Fibroblast of skin of left quadriceps (primary cell): ENCODE results near the gene COX7A1.
"Not testable (repeated sequence)": the region's sequence is repeated elsewhere in the genome, so short reads cannot be mapped to it uniquely, and the experiment has no call there.

Experiments used
- DNase-seq, 2 experiments: peaks; one replicate each; pipeline ENCODE4 v3.0.0-alpha.2; 2013; ENCODE audit warnings: low read depth in 2 of 2

COX7A1 gene

DNA sequence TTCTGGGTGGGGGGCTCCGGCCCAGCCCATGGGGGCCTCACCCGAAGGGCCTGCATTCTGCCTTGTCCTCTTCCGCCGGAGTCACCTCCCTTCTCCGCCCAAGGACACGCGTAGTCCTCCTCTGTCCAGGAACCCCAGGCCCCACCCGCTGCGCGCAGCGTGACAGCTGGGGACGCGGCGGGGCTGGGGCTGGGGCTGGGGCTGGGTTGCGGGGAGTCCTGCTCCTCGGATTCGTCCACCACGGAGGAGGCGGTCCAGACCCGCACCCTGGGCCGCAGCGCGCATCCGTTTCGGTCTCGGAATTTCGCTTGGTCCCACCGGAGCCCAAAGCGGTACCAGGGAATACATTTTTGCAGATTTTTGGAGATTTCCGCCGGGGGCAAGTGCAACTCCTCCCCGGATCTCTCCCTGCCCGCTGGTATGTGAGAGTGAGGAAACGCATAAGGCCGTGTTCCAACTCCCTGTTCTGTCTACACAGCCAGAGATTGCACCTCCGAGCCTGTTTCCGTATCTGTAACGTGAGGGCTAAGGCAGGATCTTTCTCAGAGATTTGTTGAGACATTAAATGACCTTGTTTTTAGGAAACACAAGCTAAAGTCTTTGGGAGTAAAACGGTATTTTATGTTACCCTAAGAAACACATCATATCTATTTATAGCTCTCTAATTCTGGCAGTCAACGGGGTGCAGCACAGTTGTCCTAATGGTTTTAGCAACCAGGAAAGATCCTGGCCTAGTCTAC lies at the start of gene COX7A1:
COX7A1 (minus strand) TSS at position 96 of the 740 bp plus-strand sequence; CDS start at position 56, 40 bp downstream.
- DNase-seq: no peak

DNA sequence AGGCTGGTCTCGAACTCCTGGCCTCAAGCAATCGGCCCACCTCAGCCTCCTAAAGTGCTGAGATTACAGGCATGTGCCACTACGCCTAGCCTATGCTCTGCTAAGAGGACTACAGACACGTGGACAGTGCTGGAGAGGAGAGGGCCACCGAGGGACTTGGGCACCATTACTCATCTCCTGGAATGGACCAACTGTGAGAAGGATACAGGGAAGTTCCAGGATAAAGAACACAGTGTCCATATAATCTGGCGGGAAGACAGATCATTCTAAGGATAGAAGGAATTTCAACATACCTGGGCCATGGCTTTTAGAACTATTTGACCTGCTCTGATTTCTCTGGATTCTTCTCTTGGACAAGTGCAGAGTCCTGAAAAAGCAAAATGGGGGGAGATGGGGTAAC lies 49.4 kb upstream of the COX7A1 start:
- DNase-seq: no peak

DNA sequence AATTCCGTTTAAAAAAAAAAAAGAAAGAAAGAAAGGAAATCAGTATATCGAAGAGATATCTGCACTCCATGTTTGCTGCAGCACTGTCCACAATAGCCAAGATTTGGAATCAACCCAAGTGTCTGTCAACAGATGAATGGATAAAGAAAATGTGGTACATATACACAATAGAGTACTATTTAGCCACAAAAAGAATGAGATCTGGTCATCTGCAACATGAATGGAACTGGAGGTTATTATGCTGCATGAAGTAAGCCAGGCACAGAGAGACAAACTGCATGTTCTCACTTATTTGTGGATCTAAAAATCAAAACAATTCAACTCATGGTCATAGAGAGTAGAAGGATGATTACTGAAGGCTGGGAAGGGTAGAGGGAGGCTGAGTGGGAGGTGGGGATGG lies 45.9 kb upstream of the COX7A1 start:
- DNase-seq: no peak

DNA sequence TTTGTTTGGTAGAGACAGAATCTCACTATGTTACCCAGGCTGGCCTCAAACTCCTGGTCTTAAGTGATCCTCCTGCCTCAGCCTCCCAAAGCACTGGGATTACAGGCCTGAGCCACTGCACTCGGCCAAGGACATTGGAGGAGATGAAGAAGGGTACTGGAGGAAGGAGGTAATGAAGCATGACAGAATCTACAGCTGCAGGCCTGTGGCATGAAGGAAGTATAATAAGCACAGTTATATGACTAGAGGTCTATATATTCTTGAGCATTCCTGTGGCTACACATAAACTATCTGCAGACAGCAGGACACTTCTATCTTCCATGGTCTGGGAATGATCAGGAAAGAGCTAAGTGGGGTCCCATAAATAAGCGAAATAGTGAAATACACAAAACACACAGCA lies 44.0 kb upstream of the COX7A1 start:
- no peak for DNase-seq

- not testable (repeated sequence) for DNase-seq
Measured at GRCh38 chr19:36186722-36187121, 34.5 kb upstream of the COX7A1 start.

DNA sequence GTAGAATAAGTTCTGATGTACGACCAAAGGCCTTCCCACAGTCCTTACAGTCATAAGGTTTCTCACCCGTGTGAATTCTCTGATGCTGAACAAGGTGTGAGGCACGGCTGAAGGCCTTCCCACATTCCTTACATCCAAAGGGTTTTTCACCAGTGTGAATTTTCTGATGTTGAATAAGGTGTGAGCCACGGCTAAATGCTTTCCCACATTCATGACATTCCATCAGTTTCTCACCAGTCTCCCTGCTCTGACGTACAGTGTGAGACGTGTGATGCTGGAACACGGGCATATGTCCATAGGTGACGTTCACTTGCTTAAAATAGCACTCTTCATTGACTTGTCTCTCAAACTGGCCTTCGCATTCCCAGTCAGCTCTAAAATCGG lies 31.0 kb upstream of the COX7A1 start:
- peak in 1 of 2 experiments; percentile 4 for DNase-seq

DNA sequence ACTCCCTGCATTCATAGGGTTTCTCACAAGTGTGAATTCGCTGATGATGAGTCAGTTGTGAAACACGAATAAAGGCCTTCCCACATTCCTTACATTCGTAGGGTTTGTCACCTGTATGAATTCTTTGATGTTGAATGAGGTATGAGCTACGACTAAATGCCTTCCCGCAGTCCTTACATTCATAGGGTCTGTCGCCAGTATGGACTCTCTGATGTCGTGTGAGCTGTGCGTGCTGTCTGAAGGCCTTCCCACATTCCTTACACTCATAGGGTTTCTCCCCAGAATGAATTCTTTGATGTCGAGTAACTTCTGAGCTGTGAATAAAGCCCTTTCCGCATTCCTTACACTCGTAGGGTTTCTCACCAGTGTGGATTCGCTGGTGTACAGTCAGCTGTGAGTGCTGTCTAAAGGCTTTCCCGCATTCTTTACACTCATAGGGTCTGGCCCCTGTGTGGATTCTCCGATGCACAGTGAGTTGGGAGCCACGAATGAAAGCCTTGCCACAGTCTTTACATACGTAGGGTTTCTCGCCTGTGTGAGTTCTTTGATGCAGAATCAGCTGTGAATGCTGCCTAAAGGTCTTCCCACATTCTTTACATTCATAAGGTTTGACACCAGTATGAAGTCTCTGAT lies 30.5 kb upstream of the COX7A1 start:
- DNase-seq: peak; percentile 44 to 49

- DNase-seq: not testable (repeated sequence)
Measured at GRCh38 chr19:36179077-36179476, 26.8 kb upstream of the COX7A1 start.

DNA sequence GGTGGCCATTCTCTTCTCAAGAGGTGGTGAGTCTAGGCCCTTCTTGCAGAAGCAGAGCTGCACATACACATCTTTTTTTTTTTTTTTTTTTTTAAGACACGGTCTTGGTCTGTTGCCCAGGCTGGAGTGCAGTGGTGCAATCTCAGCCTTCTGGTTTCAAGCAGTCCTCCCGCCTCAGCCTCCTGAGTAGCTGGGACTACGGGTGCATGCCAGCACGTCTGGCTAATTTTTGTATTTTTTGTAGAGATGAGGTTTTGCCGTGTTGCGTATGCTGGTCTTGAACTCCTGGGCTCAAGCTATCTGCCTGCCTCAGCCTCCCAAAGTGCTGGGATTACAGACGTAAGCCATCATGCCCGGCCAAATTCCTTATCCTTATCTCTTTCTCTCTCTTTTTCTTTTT lies 21.6 kb upstream of the COX7A1 start:
- DNase-seq: not testable (repeated sequence)

- DNase-seq: no peak
Measured at GRCh38 chr19:36172852-36173251, 20.6 kb upstream of the COX7A1 start.

DNA sequence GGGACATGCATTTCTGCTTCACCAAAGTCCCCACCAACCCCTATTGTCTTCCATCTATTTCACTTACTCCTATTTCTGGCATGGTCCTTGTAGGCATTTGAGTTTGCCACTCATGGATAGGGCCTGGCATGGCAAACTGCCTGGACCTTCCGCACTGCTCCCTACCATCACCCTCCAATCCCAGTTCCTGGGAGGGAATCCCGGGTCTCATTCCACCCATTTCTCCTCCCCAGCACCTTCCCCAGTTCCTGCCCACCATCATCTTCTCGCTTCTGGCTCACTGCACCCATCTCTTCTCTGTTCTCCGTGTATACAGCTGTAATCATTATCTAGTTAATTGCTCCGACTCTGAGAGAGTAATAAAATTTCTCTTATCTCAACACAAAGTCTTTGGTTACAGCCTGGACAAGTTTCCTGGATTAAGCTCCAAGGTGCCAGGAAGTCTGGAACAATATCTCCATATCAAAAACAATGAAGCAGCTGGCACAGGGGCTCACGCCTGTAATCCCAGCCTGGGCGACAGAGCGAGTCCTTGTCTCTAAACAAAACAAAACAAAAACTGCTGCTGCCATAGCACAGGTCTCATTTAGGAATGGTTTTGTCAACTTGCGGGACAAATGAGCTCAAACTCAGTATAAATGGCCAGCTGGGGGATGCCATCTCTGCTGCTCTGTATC lies 17.0 kb upstream of the COX7A1 start:
- DNase-seq: no peak

DNA sequence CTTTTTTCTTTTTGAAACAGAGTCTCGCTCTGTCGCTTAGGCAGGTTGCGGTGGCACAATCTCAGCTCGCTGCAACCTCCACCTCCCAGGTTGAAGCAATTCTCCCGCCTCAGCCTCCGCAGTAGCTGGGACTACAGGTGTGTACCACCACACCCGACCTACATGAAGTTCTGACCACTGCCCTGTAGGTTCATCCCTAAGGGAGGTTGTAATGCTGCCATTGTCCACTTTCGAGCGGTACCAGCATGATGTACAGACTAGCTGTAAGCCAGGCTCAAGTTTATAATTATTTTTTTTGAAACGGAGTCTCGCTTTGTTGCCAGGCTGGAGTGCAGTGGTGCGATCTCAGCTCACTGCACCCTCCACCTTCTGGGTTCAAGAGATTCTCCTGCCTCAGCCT lies 11.6 kb upstream of the COX7A1 start:
- no peak for DNase-seq

GRCh38 chr19:36160821-36161596 lies 8.8 kb upstream of the COX7A1 start:
- no peak for DNase-seq

- DNase-seq: no peak
Measured at GRCh38 chr19:36153126-36153525, 879 bp upstream of the COX7A1 start.

GRCh38 chr19:36152019-36152351 lies 262 bp downstream of the COX7A1 start:
- no peak for DNase-seq

GRCh38 chr19:36151144-36152018 lies 866 bp downstream of the COX7A1 start:
- no peak for DNase-seq

- DNase-seq: no peak
Measured at GRCh38 chr19:36150586-36150985, 1.7 kb downstream of the COX7A1 start.

GRCh38 chr19:36149673-36150406 lies 2.4 kb downstream of the COX7A1 start:
- DNase-seq: no peak

DNA sequence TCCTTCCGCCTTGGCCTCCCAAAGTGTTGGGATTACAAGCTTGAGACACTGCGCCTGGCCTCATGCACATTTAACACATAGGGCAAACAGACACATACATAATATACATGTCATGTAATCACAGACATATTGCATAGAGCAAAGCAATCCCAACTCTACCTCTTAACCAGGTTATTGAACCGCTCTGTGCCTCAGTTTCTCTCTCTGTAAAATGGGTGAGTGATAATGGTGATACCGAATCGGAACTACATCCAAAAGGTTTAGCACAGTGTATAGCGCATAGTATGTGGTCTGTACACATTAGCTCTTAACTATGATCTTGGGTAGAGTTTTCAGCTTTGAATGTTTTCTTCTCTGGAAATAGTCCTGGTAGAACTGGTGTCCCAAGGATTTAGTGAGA lies 7.6 kb downstream of the COX7A1 start:
- DNase-seq: no peak

GRCh38 chr19:36142496-36142895 lies 9.8 kb downstream of the COX7A1 start:
- no peak for DNase-seq

DNA sequence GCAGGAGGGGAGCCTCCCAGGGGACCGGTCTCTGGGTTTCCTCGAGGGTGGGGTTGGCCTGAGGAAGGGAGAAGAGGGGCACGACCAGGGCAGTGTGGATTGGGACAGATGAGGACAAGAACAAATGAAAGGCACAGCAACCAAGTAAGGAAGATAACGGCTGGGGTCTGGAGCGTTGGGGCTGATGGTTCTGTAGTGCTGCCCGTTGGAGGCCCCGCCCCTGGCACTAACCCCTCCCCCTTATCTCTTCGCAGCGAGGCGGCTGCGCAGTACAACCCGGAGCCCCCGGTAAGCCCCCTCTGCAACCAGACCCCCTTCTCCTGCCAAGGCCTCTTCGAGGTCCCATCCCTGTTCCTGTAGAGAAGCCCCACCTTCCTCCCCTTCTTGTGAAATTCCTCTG lies 10.2 kb downstream of the COX7A1 start:
- no peak for DNase-seq
